NOMO-1 treated with dmso at 0.1 percent for 144 hours (cell line): ENCODE measurements around the gene PCK2.

Experiments
- DNase-seq: peaks from one replicate; lab custom pipeline; 2025; ENCODE audit not compliant: unreplicated experiment; lab: John Stamatoyannopoulos, UW

Gene PCK2

DNA sequence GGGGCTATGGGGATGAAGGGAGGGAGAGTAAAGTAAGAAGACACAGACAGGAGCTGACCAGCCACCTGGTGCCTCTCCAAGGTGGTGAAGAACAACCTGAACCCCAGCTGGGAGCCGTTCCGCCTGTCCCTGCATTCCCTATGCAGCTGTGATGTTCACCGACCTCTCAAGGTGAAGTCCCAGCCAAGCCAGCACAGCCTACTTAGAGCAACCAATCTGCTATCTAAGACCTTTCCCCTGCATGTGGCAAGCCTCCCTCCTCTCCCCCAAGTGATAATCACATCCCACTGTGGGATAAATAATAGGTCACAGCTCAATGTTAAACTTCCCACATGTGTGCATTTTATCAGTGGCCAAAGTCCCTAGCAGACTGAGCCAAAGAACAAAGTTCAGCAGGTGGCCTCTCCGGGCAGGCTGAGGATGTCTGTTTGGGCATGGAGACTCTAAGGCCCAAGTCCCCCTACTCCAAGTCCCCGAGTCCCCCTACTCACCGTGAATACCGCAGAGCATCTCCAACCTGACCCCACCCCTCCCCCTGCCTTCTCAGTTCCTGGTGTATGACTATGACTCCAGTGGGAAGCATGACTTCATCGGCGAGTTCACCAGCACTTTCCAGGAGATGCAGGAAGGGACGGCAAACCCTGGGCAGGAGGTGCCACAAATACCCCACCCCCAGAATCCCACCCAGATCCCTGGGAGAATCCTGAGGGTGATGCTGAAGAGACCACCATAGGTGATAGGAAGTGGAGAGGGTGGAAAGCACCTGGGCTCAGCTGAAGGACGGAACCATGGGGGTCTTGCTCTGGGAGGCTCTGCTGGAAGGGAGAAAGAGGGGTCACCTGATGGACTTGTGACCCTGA lies 19.3 kb upstream of the PCK2 start:
- DNase-seq = no peak

DNA sequence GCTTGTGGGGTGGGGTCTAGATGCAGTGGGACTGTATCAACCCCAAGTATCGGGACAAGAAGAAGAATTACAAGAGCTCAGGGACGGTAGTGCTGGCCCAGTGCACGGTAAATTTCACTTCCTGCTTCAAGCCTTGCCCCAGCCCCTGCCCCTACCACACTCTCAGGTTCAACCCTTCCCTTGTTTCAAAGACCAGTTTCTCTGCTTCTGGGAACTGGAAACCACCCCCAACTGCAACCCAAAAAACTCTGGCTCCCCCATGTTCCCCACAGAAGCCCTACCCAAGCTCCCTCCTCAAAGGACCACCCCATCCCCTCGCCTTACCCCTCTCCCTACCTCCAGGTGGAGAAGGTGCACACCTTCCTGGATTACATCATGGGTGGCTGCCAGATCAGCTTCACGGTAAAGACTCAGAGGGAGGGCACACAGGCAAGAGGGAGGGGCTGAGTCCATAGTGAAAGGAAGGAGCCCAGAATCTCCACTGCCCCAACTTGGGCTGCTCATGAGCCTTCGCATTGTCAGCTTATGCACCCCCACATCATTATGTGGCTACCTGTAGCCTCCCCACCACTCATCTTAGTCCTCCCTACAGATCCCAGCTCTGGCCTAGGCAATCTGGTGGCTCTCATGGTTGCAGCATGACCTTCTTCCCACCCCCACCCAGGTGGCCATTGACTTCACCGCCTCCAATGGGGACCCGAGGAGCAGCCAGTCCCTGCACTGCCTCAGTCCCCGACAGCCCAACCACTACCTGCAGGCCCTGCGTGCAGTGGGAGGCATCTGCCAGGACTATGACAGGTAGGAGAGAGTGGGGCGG lies 18.4 kb upstream of the PCK2 start:
- no peak for DNase-seq

DNA sequence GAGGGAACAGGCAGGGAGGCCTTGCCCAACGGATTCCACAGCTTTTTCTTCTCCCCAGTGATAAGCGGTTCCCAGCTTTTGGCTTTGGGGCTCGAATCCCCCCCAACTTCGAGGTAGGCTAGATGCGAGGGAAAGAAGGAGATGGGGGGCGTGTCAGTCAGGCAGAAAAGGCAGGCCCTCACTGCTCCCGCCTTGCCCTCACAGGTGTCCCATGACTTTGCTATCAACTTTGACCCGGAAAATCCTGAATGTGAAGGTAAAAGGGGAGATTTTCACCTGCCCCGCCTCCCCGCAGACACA lies 17.9 kb upstream of the PCK2 start:
- no peak for DNase-seq

DNA sequence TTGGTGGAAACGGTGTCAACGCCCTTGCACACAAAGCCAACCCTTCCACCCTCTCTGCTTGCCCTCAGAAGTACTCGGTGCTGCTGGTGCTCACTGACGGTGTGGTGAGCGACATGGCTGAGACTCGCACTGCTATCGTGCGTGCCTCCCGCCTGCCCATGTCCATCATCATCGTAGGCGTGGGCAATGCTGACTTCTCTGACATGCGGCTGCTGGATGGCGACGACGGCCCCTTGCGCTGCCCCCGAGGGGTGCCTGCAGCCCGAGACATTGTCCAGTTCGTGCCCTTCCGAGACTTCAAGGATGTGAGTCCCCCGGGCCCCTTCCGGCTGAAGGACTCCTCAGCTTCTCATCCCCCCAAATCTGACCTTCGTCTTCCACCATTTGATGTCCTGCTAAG lies 17.0 kb upstream of the PCK2 start:
- DNase-seq = no peak

DNA sequence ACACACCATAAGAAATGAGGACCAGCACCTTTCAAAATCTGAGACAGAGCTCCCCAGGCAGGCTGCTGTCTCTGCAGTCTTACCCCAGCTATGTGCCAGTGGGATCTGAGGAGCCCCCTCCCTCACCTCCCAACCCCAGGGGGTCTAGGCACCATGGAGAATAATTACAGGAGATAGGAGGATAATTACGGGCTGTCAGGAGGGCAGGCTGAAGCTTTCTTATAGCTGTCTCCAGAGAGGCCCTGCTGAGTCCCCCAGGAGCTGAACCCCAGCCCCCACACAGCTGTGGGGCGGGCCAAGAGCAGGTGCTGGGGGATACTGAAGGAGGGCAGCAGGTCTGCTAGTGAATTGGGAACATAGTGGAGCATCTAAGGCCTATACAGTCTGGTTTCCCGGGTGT lies 16.0 kb upstream of the PCK2 start:
- DNase-seq = no peak

DNA sequence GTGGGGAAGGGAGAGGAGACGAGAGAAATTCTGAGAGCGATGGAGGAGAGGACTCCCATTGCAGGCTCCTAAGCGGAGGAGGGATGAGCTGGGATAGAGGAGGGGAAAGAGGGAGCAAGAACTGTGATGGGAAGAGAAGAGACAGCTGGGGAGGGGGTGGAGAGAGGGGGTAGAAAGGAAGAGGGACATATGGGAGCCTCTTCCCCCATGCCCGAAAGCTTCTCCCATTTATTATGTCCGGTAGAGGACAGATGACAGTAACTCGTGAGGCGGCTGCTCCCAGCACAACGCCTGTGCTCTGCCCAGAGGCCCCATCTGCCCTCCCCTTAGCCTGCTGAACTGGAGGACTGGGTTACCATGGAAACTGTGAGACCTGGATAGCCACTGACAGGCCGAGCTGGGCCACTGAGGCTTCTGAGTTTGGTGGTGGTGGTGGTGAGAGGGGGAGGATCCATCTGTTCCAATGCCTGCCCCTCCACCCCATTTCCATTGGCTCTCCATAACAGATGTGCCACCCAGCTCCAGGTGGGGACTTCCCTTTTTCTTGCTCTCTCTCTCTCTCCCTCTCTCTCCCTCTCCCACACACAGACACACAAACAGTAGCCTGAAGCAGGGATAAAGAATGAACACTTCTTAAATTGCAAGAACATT lies 14.5 kb upstream of the PCK2 start:
- no peak for DNase-seq

DNA sequence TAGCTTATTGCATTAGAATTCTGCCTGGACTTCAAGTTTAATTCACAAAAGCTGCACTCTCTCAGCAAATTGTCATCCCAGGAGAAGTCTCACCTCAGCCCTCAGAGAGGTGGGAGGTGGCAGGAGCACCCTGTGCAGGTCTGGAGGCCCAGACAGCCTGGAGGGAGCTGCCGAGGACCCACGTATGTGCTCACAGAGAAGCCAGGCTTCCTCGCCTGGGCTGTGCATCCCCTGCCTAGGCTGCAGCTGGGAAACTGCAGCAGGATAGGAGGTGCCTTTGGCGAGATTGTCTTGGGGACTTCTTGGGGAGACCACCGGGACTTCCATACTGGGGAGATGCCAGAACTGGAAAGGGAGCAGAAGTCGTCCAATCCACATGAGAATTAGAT lies 14.0 kb upstream of the PCK2 start:
- DNase-seq = no peak

DNA sequence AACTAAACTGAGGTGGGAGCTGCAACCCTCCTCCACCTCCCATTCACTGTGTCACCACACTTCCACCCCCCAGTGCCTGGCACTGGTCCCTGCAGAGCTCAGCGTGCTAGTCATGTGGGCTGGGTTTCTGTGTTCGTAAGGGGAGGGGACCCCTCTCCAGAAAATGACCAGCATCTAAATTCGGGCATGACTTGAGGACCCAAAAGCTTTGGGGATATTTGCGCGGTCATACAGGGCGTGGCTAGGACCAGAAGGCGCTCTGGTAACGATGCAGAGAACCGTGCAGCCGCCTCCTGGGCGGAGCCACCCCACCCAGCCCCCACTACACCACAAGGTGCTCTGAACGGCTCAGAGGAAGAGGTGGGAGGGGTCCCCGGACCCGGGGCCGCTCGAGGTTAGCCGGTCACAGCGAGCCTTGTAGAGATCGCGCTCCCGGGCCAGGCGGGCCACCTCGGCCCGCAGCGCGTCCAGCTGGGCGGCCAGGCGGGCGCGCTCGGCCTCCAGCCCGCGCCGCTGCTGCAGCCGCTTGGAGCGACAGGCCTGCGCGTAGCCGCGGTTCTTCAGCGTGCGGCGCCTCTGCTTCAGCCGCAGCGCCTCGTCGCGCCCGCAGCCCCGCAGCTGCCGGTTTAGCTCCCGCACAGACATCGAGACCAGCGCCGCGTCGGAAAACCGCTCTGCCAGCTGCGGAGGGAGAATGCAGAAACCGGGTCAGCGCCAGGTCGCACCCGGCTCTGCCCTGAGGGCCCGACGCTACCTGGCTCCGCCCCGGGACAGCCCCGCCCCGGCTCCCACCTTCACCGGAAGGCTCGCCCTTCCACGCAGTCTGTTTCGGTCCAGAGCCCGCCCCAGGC lies 13.0 kb upstream of the PCK2 start:
- peak; percentile 15 for DNase-seq

DNA sequence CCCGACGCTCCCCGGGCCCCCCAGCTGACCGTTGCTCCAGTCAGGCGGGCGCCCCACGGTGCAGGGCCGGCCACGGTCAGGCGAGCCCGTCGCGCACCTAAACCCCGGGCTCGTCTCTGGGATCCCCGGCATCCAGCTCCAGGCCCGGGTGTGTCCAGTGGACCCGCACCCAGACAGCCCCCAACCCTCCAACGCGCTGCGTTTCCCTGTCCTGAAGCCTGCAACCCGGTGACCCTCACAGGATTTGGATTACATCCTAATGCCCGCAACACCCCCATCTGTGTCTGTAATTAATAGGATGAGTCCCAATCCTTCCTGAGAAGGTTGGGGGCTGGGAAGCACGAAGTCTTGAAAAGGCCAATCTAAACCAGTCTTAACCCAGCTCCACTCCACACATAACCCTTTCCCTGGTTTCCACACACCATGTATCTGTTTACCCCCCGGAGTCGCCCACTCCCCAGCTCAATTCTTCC lies 12.3 kb upstream of the PCK2 start:
- no peak for DNase-seq

DNA sequence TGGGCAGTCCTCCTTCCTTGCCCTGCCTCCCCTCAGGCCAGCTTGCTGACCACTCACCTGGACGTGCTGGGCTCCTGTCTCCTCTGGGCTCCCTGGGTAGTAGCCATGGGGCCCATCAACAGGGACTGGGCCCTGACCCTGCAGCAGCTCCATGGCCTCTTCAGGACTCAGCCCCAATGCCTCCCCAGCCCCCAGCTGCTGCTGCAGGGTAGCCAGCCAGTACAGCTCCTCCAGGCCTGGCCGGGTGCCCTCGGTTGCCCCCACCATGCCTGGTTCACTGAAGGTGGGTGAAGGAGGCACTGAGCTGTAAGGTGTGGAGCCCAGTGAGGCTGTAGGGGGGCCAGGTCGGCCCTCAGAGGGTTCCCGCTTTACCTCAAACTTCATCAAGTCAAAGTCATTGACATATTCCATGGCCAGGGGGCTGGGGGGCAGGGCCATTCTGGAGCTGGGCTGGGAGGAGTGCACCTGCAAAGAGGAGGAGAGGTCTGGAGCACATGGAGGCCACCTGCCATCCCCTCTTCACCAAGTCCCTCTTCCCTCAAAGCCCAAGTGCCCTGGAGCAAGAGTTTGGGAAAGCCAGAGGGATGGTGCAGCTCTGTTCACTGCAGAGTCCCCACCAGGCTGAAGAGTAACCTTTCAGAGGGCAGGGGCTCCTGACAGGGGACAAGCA lies 11.6 kb upstream of the PCK2 start:
- no peak for DNase-seq

DNA sequence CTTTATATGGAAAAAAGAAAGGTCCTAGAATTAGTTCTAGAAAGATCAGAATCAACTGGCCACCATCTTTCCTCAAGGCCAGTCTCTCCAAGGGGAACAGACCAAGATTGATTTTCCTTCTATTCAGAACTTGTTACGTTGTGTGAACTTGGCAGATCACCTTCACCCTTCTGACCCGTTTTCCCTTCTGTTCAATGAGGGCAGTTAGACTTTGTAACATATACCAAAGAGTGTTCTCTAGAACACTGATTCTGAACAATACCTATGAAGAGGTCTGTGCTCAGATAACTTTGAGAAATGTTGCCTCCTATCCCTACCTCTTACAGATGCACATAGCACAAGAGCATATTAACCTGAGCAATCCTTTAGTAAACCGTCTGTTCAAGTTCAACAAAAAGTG lies 10.6 kb upstream of the PCK2 start:
- DNase-seq = no peak

DNA sequence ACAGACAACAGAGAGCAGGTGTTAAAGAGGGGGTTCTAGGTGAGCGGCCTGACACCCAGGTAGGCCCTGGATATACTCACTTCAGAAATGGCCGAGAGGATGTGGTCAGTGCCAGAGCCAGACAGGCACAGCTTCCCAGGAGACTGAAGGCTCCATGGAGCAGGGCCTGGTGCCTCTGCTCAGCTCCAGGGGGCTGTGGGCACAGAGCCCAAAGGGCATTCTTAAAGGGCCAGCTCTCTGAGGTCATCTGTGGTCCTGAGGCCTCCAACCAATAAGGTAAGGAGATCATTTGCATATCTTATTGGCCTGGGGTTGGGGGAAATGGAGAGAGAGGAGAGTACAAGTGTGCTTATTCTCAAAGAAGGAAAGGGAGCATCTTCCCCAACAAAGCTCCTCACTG lies 9.7 kb upstream of the PCK2 start:
- DNase-seq = no peak

DNA sequence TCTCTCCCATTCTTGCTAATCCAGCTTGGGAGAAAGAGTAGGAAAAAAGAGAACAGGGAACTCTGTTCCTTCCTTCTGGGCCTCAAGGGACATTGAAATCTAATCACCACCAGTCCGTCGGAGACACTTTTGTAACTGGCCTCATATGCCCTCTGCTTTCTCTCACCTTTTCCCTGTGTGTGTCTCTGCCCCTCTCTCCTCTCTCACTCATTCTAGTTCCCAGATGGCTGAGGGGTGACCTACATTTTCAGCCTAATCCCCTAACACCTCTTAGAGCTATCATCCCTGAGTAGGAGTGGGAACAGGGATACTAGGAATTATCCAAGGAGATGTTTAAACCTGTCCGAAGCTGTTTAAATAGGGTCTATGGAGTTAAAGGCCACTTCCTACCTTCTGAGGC lies 8.9 kb upstream of the PCK2 start:
- no peak for DNase-seq

DNA sequence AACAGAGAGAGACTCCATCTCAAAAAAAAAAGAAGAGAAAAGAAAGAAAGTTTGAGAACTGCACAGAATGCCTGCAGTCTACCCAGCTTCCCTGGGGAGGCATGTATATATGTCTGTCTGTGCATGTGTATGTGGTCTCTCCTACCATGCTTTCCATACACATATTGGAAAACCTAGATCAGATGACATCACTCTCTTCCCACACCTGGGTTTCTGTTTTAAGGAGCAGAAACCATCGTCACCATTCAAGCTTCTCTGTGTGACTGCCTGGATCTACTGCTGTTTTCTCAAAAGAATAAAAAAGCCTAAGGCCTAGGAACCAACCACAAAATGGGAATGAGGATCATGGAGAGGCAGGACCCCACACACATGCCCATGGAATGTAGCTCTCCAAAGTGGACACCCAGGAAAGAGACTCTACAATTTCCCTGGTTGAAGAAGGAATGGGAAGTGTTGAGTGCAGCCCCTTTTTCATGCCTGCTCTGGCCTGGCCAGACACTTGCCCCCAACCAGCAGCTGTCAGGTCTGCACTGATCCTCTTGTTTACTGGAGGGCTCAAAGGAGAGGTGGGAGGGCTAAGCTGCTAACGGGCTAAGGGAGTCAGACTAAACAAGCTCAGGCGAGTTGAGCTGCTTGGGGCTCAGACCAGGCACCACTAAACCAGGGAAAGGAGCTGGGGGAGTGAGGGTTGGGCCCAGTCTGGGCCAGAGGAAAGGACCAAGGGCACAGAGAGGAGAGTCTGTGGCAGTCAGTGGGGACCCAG lies 7.7 kb upstream of the PCK2 start:
- DNase-seq = no peak

DNA sequence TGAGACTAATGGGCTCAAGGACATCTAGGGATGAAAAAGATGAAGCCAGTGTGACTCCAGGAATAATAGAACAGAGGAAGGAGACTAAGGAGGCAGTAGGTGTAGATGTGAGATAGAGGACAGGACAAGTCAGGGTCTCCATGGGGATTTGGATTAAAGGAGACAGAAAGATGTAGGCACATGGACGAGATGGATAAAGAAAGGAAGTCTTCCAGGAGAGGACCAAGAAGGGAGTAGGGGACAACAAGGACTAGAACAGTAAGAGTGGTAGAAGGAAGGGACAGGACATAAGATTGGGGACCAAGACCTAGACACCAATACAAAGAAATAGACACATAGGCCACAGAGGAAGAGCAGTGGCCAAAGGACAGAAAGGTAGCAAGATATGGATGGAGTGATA lies 7.1 kb upstream of the PCK2 start:
- DNase-seq = no peak

DNA sequence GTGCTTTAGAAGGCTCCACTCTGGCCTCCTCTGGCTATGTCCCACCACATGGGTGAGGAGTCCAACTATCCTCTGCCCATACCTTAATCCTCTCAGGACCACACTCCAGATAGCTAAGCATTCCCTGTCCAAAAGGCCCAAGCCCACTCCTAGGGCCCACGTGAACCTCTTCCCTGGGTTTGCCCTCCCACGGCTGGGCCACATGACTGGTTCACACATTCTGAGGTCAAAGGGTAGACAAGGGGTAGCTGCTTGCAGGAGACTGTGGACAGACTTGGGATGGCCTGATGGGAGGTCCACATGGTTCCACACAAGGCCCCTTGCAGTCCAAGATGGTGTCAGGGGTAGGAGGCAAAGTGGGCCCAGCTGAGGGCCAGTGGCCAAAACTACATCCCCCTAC lies 6.0 kb upstream of the PCK2 start:
- DNase-seq = no peak

DNA sequence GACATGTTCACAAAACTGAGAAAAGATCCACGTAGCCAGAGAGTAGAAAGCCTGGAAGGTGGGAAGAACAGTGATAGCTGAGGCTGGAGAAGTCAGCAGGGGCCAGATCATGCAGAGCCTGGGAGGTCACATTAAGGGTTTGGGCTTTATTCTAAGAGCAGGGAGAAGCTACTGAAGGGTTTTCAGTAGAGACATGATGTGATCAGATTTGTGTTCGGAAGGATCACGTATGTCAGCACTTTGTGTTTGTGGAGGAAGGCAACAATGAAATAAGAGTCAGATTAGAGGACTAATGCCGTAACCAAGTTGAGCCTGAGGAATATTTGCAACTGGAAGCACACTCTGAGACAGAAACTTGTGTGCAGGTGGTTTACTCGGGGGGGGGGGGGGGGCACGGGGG lies 4.2 kb upstream of the PCK2 start:
- DNase-seq = no peak

DNA sequence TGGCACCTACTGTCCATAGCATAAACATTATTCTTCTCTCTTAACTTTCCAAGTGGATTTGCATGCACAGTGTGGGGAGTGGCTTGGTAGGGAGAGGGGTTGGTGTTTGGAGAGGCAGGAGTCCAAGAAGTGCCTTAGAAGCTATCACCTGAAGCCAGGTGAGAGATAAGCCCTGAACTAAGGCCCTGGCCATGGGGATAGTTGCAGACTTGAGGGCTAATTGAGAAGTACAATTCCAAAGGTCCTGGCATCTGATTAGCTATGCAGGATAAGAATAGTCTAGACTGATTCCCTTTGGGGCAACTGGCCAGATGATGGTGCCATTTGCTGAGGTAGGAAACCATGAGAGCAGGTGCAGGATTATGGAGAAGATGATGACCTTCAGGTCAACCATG lies 2.0 kb upstream of the PCK2 start:
- no peak for DNase-seq

DNA sequence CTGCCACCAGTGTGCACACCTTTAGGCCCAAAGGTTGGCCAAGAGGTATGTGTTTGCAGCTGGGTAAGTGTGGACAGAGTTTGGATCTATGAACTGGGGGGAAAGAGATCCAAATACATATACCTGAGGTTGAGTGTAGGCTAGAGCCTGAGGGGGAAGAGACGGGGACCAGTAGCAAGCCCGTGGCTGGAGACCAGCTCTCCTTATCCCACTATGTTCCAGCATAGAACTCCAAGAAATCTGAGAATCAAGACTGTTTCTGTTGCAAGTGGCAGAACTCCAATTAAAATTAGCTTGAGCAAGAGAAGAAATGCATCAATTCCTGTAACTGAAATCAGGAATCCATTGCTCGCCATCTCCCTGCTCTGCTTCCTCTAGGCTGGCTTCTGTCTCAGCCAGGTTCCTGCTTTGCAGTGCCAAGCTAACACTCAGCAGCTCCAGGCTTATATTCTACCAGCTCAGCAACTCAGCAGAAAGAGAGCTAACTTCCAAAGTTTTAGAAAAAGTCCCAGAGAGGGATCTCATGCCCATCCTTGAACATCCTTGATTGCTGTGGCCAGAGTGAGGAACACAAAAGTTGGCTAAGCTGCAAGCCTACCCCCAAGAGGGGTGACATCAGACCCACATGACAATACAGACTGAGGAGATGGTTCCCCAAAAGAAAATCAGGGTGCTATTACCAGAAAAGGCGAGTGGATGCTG lies 1.5 kb upstream of the PCK2 start:
- DNase-seq = no peak
